GM18861 (cell line): ENCODE measurements around the gene DCAF16.
A peak's percentile ranks its signal among the peaks of the same experiment; 100 is the strongest.
"Not testable (repeated sequence)": the region's sequence is repeated elsewhere in the genome, so short reads cannot be mapped to it uniquely, and the experiment has no call there.

Experiments used
- ATAC-seq: cut with Tn5 transposase; IDR thresholded peaks from one replicate; pipeline ENCODE4 v1.9.1; 2021; ENCODE audit not compliant: unreplicated experiment

Gene DCAF16

DNA sequence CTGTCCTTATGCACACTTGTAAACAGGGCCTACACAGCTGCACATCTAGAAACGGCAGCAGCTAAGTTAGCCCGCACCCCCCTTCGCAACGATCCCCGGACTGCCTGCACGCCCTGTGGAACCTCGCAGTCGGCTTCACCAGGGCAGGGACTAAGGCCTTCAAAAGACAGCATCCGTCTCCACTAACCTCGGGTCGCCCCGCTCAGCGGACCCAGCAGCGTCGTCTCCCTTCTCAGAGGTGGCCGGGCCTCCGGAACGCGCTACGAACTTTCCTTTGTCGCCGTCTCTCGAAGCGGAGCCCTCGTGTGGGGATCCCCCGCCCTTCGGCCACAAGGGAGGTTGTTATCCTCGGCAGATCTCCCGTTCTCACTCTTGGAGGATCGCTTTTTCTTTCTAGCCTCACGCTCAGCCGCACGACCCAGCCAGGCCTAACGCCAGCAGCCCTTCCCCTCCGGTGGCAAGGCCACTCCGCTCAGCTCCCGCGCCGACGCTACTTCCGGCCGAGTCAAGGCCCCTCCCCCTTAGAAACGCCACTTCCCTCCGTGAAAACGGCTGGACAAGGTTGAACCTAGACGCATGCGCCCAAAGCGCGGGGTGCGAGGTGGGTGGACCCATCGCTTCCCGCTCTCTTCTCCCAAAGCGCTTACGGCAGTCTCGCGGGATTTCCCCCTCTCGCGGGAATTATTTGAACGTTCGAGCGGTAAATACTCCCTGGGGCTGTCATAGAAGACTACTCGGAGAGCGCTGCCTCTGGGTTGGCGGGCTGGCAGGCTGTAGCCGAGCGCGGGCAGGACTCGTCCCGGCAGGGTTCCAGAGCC, at the start of gene DCAF16, which contains the start of gene NCAPG:
Gene DCAF16 (minus strand): TSS at position 498 of the 818 bp plus-strand sequence. CDS start 6,616 bp downstream, outside the sequence.
Gene NCAPG (plus strand): TSS at position 720 of the 818 bp plus-strand sequence. CDS start 99 bp downstream, outside the sequence.
- ATAC-seq = peak; percentile 84

DNA sequence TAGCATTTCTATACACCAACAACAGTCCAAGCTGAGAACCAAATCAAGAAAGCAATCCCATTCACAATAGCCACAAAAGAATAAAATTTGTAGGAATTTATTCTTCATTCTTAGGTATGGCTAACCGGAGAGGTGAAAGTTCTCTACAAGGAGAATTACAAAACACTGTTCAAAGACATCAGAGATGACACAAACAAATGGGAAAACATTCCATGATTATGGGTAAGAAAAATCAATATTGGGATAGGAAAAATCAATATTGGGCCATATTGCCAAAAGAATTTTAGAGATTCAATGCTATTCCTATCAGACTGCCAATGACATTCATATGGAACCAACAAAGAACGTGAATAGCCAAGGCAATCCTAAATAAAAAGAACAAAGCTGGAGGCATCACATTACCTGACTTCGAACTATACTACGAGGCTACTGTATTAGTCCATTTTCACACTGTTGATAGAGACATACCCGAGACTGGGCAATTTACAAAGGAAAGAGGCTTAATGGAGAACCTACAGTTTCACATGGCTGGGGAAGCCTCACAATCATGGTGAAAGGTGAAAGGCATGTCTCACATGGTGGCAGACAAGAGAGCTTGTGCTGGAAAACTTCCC, 49.3 kb upstream of the DCAF16 start:
- ATAC-seq = no peak

DNA sequence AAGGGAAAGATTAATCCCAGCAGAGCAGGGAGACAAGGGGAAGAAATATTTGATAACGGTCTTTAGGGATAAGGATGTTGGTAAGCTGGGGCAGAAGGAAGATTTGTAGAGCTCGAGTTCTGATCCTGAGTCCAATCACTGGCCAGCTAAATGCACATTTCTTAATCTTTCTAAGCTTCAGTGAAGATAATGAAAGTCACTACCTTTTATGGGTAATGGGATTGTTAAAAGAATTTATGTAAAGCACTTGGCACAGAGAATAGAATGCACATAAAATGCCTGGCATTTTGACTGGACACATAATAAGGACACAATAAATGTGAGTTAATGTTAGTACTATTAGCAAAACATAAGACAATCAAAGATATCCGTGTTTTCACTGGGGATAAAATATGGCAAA, 43.5 kb upstream of the DCAF16 start:
- ATAC-seq = no peak

DNA sequence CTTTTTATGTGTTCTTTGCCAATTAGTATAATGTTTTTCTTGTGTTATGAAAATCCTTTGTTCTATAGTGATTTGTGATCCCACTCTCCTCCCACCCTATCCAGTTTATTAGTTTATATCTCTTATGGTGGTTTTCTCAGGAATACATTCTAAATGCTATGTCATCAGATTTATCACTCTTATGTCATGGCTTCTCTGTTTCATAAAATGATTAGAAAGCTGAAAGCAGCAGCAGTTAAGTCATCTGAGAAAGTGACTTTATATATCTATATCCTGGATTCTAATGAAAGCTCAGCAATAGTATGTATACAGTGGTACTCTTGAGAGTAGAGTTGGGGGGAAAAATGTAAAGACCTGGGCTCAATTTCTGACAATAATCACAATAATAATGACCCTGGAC, 41.4 kb upstream of the DCAF16 start:
- ATAC-seq = no peak

- ATAC-seq = not testable (repeated sequence)
These were observed 39.7 kb upstream of the DCAF16 start for GRCh38 chr4:17850295-17850694.

DNA sequence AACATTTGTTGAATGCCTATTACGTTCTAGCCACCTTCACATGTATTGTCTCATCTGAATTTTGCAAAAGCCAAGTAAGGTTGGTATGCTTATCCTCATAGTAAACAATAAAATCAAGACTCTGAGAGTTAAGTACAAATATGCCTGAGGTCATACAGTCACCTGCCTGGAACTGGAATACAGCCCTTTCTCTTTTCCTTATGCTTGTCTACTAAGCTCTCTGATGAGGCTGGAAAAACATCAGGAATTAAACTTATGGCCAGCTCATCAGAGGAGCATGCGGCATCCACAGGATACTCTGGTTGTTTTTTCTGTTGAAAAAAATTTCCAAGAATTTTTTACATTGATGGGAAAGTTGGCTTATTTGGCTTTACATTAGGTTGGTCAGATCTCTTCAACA, 35.7 kb upstream of the DCAF16 start:
- ATAC-seq = no peak

DNA sequence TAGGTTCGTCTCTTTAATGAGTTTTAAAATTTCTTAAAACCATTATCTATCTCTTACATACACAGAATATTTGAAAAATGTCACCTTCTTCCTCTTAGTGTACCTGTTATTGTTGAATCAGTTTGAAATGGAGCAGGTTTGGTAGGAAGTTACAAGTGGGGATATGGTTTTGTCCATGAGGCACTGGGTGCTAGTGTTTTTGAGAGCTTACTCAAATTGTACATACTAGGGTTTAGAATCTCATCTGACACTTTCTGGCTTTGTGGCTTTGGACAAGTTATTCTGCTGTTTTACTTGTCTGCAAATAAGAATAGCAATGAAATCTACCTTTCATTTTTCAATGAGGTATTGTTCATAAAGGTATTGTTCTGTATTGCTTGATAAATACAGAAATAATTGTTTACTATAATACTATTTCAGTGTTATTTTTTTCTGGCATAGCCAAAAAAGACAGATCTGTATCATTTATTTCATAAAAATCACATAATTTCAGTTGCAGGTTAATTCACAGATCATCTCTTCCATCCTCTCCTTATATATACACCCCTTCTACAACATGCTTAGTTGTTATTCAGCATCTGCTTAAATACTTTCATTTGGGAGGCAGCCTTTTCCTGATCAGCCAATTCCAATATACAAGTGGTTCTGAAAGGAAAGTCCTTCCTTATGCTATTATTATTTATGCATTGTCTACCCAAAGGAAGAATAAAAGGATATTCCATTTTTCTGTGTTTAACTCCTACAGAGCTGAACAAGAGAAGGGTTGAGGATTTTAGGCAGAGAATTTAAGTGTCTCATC, 13.5 kb upstream of the DCAF16 start:
- ATAC-seq = no peak

GRCh38 chr4:17817027-17817426, 6.5 kb upstream of the DCAF16 start:
- peak; percentile 82 for ATAC-seq

- ATAC-seq = no peak
These were observed 5.6 kb upstream of the DCAF16 start for GRCh38 chr4:17816142-17816541.

DNA sequence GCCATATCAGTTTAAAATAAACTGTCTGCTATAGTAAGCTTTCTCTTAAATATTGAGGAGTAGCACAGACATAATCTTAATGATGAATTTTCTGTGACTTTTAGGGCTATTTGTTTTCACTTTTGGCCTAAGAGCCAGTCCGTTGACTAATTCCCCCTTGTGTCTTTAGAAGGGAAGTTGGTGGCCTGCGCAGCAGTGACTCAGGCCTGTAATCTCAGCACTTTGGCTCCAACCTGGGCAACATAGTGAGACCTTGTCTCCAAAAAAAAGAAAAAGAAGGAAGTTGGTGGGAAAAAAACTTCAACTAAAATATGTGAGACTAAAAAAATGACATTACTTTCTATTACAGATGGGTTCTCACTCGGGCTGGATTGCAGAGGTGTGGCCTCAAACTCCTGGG, 3.6 kb upstream of the DCAF16 start:
- no peak for ATAC-seq

- ATAC-seq = no peak
These were observed 2.2 kb upstream of the DCAF16 start for GRCh38 chr4:17812801-17813200.

GRCh38 chr4:17812125-17812524, 1.6 kb upstream of the DCAF16 start:
- no peak for ATAC-seq

- peak; percentile 15 for ATAC-seq
These were observed 584 bp upstream of the DCAF16 start for GRCh38 chr4:17811078-17811603.

DNA sequence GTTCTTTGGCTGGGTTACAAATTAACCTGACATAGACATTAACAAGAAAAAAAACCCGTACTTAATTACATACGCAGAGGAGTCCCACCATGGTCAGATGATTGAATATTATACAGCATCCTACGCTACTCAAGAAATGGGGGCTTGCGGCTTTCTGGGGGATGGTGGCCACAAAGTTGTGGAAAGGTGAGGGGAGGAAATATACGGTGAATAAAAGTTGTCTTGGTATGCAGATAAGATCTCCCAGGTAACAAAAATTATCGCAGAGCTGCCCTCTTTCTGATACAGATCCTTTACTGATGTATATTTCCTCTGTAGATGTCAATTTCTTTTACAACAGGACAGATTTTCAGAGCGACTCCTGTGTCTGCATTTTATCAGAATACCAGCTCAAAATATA, 890 bp downstream of the DCAF16 start:
- ATAC-seq = no peak

DNA sequence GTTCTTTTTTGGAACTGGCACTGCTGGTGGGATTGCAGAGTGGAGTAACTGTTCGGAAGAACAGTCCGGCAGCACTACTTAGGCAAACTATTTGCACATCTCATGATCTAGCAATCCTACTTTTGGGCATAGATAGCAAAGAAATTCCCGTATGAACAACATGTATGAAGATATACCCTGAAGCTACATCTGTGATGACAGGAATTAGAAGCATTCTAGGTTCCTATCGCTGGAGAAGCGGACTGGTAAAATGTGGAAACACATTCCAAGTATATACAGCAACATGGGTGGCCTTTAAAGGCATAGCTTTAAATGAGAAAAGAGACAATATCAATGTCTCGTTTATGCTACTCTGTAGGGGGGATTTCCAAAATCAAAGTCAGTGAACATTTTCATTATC, 3.1 kb downstream of the DCAF16 start:
- no peak for ATAC-seq

GRCh38 chr4:17805580-17806155, 4.9 kb downstream of the DCAF16 start:
- ATAC-seq = no peak

- no peak for ATAC-seq
These were observed 12.7 kb downstream of the DCAF16 start for GRCh38 chr4:17797808-17798207.

DNA sequence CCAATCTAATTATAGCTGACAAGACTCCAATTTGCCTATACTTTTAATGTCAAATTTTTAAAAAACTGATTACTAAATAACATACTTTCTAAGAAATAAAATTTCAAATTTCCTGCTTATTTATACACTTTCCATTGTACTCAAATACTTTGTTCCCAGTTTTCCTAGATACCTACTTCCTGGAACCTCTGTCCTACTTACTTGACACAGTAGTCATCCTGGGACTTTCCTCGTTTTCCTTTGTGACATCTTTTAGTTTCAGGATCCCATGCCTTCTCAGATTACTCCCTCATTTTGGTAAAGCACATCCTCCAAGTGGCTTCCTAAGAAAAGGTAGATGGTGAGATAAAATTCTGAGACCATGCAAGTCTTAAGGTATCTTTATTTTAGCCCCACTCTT, 15.8 kb downstream of the DCAF16 start:
- no peak for ATAC-seq

DNA sequence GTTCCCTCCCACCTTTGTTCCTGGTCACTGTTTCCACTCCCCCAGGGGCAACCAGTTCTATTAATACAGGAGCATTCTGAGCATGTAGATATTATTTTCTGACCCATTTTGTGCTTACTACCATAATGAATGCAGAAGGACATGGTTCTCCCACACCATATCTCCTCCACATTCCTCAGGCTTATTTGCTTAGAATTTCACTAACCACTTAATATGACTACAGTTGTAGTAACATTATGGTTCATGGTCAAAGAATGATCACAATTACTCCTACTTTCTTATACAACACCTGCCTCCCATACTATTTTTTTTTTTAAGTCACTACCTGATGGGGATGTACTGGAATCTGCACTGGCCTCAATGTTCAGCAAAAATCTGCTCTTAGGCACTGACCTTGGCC, 21.6 kb downstream of the DCAF16 start:
- ATAC-seq = no peak

DNA sequence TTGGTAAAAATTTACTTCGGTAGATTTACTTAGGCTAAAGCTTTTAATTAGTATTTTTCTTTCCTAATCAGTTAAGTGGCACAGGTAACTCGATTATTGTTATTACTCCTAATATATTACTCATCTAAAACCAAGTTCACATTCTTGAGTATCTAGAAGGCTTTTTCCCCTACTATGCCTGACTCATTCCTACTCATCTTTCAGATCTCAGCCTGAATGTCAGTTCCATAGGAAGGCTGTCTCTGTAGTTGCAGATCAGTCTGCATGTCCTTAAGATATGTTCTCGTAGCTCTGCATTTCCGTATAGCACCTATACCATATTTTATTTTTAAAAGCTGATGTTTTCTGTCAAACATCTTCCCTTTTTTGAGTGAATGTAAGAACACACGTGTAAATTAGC, 23.2 kb downstream of the DCAF16 start:
- ATAC-seq = no peak

- ATAC-seq = peak; percentile 55
These were observed 24.0 kb downstream of the DCAF16 start for GRCh38 chr4:17786567-17786966.
